ENCODE results near the gene PRR23E. TPM values are rescaled to one million over a fixed set of nuclear protein-coding genes. Genes with fewer than 3 reads are reported as not detected.

Gene PRR23E
- total RNA-seq, 1 donor from 2014 or later: not detected

GRCh38 chr3:127195417-127195816 lies 2.5 kb downstream of the PRR23E start:
- Histone ChIP-seq H3K9me3 (ENCODE audit: control insufficient read depth in 3 of 3, low read length in 3 of 3) (peaks cover 0 to 7% (median 3%) of the 10 kb centered on the region in 3 donors), H3K36me3 (ENCODE audit: control insufficient read depth in 3 of 3, insufficient read depth in 3 of 3, low read length in 3 of 3) (no peaks in the 10 kb centered on the region), H3K9ac (ENCODE audit: low read depth in 1 of 3, low read length in 3 of 3) (no peak overlapping the region), H3K4me3 (ENCODE audit: low read length in 3 of 3) (no peak overlapping the region), H3K27ac (ENCODE audit: low read depth, low read length) (no peak overlapping the region), H3K4me1 (ENCODE audit: control insufficient read depth in 3 of 3, insufficient read depth in 3 of 3, low read length in 3 of 3) (no peaks in the 10 kb centered on the region), H3K27me3 (ENCODE audit: control insufficient read depth in 3 of 3, insufficient read depth in 3 of 3, low read length in 3 of 3) (peaks cover 0 to 10% (median 8%) of the 10 kb centered on the region in 3 donors)

DNA sequence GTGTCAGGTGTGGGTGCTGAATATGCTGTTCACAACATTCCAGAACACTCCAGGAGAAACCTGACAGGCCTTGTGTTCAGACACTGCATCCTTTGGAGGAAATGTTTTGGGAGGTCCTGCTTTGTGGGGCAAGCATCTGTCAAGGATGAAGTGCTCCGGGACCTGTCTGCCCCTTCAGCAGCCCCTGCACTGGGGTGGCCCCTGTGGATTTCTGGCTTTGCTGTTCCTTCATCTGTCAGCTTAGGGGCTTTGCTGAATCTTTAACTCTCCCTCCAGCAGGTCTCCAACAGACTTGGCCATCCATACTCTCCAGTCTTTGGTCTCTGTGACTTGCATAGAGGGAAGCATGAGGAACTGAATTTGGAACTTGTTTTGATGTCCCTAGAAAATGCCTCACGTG lies 3.1 kb downstream of the PRR23E start:
- H3K9ac ChIP-seq (ENCODE audit: low read depth in 1 of 3, low read length in 3 of 3): no peak overlapping the region
- peaks cover 0 to 11% (median 8%) of the 10 kb centered on the region in 3 donors for H3K27me3 ChIP-seq (ENCODE audit: control insufficient read depth in 3 of 3, insufficient read depth in 3 of 3, low read length in 3 of 3)
- H3K4me1 ChIP-seq (ENCODE audit: control insufficient read depth in 3 of 3, insufficient read depth in 3 of 3, low read length in 3 of 3): no peaks in the 10 kb centered on the region
- H3K9me3 ChIP-seq (ENCODE audit: control insufficient read depth in 3 of 3, low read length in 3 of 3): peaks cover 0 to 4% (median 3%) of the 10 kb centered on the region in 3 donors
- no peak overlapping the region for H3K27ac ChIP-seq (ENCODE audit: low read depth, low read length)
- no peak overlapping the region for H3K4me3 ChIP-seq (ENCODE audit: low read length in 3 of 3)
- H3K36me3 ChIP-seq (ENCODE audit: control insufficient read depth in 3 of 3, insufficient read depth in 3 of 3, low read length in 3 of 3): no peaks in the 10 kb centered on the region

DNA sequence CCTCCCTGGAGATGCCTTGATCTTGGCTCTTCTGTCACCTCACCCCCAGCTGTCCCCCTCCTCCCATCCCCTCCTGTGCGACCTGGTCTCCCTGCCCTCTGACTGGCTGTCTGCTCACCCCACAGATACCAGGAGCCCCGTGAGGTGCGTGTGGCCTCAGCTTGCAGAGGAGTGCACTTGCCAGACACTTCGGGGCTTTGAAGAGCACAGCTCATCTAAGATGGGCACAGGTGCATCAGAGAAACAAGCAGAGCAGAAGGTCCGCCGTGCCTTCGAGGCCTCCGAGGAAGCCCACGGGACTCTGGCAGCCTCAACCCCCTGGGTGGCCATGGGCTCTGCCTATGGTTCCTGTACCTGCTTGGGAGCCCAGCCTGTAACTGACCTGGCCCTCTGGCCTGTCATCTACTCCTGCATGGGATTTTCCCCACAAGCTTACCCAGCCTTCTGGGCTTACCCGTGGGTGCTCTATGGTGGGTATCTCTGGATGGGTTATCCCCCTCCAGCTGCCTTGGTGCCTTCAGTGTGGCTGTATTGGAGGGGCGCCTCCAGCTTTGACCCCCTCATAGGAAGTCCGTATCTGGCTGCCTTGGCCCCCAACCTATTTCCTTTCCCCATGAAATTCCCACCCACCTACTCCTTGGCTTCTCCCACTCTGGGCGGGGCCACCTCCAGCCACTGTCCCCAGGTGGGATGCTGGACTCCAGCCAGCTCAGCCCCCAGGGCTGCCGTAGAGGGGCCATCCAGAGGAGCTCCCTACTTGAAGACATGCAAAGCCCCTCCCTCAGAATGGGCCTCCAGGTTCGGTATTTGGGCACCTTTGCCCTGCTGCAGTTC lies 3.8 kb downstream of the PRR23E start:
- no peaks in the 10 kb centered on the region for H3K36me3 ChIP-seq (ENCODE audit: control insufficient read depth in 3 of 3, insufficient read depth in 3 of 3, low read length in 3 of 3)
- no peak overlapping the region for H3K9ac ChIP-seq (ENCODE audit: low read depth in 1 of 3, low read length in 3 of 3)
- peaks cover 0 to 3% (median 3%) of the 10 kb centered on the region in 3 donors for H3K9me3 ChIP-seq (ENCODE audit: control insufficient read depth in 3 of 3, low read length in 3 of 3)
- peaks cover 0 to 11% (median 8%) of the 10 kb centered on the region in 3 donors for H3K27me3 ChIP-seq (ENCODE audit: control insufficient read depth in 3 of 3, insufficient read depth in 3 of 3, low read length in 3 of 3)
- H3K4me1 ChIP-seq (ENCODE audit: control insufficient read depth in 3 of 3, insufficient read depth in 3 of 3, low read length in 3 of 3): no peaks in the 10 kb centered on the region
- H3K27ac ChIP-seq (ENCODE audit: low read depth, low read length): no peak overlapping the region
- H3K4me3 ChIP-seq (ENCODE audit: low read length in 3 of 3): no peak overlapping the region

DNA sequence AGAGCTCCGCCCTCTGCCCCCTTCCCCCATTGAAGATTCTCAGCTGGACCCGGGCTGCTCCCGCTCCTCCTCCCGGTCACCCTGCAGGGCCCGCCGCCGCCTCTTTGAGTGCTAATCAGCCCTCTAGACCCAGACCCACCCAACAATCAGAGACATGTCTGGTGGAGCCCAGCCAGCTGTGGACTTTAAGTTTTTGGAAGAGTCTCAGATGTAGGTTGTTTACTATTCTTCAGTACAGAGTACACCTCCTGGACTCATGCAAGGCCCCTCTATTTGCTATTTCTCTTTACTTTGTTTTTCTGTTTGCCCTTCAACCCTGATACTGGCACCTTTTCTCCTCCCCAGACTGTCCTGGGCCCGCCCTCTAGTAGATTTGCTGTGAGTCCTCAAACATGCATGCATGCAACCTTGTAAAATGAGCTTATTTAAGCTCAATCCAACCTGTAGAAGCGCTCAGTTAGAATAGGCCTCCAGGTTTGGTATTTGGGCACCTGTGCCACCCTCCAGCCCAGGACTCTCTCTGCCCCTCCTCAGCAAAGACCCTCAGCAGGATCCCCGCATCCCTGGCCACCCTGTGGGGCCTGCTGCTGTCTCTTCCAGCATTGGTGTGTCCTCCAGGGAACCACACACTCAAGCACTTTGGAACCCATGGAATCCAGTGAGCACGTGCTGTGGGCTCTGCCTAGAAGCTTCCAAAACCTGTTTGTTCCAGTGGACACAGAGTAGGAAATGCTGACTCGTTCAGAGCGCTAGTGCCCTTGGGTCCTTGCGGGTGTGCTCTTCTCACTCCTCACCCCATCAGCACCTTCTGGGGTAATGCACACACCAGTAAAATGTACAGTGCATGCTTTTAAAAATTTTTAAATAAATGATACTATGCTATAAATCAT lies 4.6 kb downstream of the PRR23E start:
- Histone ChIP-seq H3K36me3 (ENCODE audit: control insufficient read depth in 3 of 3, insufficient read depth in 3 of 3, low read length in 3 of 3) (no peaks in the 10 kb centered on the region), H3K27ac (ENCODE audit: low read depth, low read length) (no peak overlapping the region), H3K4me1 (ENCODE audit: control insufficient read depth in 3 of 3, insufficient read depth in 3 of 3, low read length in 3 of 3) (no peaks in the 10 kb centered on the region), H3K4me3 (ENCODE audit: low read length in 3 of 3) (no peak overlapping the region), H3K9me3 (ENCODE audit: control insufficient read depth in 3 of 3, low read length in 3 of 3) (peaks cover 0 to 4% (median 0%) of the 10 kb centered on the region in 3 donors), H3K27me3 (ENCODE audit: control insufficient read depth in 3 of 3, insufficient read depth in 3 of 3, low read length in 3 of 3) (peaks cover 0 to 11% (median 8%) of the 10 kb centered on the region in 3 donors), H3K9ac (ENCODE audit: low read depth in 1 of 3, low read length in 3 of 3) (no peak overlapping the region)

DNA sequence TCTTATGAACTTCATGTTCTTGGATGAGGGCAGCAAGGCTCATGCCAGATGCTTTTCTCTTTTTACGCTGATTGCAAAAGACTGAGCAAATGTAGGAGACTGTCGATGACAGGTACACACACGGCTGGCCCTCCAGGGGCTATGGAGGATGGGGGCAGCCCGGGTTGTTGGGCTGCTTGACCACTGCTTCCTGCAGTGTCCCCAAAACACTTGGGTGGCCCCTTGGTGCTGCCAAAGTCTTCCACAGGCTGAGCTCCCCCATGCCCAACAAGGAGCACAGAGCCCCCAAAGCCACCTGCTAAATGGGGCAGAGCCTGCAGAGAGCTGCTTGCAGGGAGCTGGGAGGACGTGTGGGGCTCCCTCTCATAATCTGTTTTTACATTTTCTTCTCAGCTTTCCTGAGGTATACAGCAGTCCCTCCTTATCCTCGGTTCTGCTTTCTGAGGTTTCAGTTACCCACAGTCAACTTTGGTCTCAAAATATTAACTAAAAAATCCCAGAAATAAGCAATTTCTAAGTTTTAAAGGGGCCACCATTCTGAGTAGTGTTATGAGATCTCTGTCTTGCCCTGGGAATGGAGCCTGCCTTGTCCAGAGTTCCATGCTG lies 7.3 kb downstream of the PRR23E start:
- Histone ChIP-seq H3K9me3 (ENCODE audit: control insufficient read depth in 3 of 3, low read length in 3 of 3) (peaks cover 0 to 4% (median 0%) of the 10 kb centered on the region in 3 donors), H3K4me3 (ENCODE audit: low read length in 3 of 3) (no peak overlapping the region), H3K36me3 (ENCODE audit: control insufficient read depth in 3 of 3, insufficient read depth in 3 of 3, low read length in 3 of 3) (no peaks in the 10 kb centered on the region), H3K27ac (ENCODE audit: low read depth, low read length) (no peak overlapping the region), H3K4me1 (ENCODE audit: control insufficient read depth in 3 of 3, insufficient read depth in 3 of 3, low read length in 3 of 3) (no peaks in the 10 kb centered on the region), H3K9ac (ENCODE audit: low read depth in 1 of 3, low read length in 3 of 3) (no peak overlapping the region), H3K27me3 (ENCODE audit: control insufficient read depth in 3 of 3, insufficient read depth in 3 of 3, low read length in 3 of 3) (peaks cover 0 to 11% (median 4%) of the 10 kb centered on the region in 3 donors)

DNA sequence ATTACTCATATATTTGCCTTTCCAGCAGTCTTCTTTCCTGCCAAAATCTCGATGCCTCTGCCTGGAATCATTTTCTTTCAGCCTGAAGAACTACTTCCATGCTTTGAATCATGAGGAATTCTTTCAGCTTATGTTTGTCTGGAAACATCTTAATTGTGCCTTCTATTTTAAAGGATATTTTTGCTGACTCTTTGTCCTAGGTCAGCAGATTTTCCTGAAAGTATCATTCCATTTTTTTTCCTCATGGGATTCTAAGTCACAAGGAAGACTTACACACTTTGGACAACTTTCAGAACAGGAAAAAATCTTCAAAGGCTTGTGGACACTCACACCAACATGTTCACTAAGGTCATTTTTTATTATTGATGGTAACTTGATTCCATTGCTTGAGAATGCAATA lies 10.1 kb downstream of the PRR23E start:
- H3K4me3 ChIP-seq (ENCODE audit: low read length in 3 of 3): no peak overlapping the region
- peaks cover 0 to 4% (median 0%) of the 10 kb centered on the region in 3 donors for H3K9me3 ChIP-seq (ENCODE audit: control insufficient read depth in 3 of 3, low read length in 3 of 3)
- H3K27ac ChIP-seq (ENCODE audit: low read depth, low read length): no peak overlapping the region
- H3K4me1 ChIP-seq (ENCODE audit: control insufficient read depth in 3 of 3, insufficient read depth in 3 of 3, low read length in 3 of 3): no peaks in the 10 kb centered on the region
- no peaks in the 10 kb centered on the region for H3K36me3 ChIP-seq (ENCODE audit: control insufficient read depth in 3 of 3, insufficient read depth in 3 of 3, low read length in 3 of 3)
- peaks cover 0 to 9% (median 5%) of the 10 kb centered on the region in 3 donors for H3K27me3 ChIP-seq (ENCODE audit: control insufficient read depth in 3 of 3, insufficient read depth in 3 of 3, low read length in 3 of 3)
- H3K9ac ChIP-seq (ENCODE audit: low read depth in 1 of 3, low read length in 3 of 3): no peak overlapping the region

DNA sequence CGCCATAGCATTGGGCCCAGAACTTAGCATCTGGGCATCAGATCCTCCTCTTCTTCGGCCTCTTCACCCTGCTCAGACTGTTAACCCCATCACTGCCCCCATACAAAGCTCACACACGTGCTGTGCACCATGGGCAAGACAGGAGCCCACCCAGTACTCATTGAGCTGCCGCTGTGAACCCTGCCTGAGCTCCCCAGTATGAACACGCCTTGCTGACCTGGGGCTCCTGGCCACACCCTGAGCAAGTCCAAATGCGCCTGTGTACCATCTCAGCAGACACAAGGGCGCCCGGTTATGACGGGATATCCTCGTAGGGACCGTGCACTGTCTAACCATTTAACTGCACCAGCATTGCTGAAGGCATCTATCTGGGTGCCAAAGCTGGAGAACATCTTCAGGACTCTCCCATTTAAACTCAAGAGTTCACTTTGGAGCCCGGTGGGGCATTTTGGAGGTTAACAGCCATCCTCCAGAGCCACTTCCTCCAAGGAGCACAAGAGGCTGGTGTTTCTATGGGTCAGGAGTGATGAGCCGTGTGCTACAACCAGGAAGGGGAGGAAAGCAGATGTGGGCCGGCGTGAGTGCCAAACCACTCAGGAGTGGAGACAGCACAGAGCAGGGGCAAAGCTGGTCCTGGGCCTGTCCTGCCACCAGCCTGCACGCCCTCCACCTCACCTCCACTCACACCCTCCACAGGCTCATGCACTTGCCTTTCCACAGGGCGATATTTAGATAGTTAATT lies 12.1 kb downstream of the PRR23E start:
- peaks cover 0 to 4% (median 0%) of the 10 kb centered on the region in 3 donors for H3K9me3 ChIP-seq (ENCODE audit: control insufficient read depth in 3 of 3, low read length in 3 of 3)
- H3K27ac ChIP-seq (ENCODE audit: low read depth, low read length): no peak overlapping the region
- no peak overlapping the region for H3K9ac ChIP-seq (ENCODE audit: low read depth in 1 of 3, low read length in 3 of 3)
- H3K4me1 ChIP-seq (ENCODE audit: control insufficient read depth in 3 of 3, insufficient read depth in 3 of 3, low read length in 3 of 3): no peaks in the 10 kb centered on the region
- H3K4me3 ChIP-seq (ENCODE audit: low read length in 3 of 3): no peak overlapping the region
- no peaks in the 10 kb centered on the region for H3K36me3 ChIP-seq (ENCODE audit: control insufficient read depth in 3 of 3, insufficient read depth in 3 of 3, low read length in 3 of 3)
- H3K27me3 ChIP-seq (ENCODE audit: control insufficient read depth in 3 of 3, insufficient read depth in 3 of 3, low read length in 3 of 3): peaks cover 0 to 8% (median 5%) of the 10 kb centered on the region in 3 donors

DNA sequence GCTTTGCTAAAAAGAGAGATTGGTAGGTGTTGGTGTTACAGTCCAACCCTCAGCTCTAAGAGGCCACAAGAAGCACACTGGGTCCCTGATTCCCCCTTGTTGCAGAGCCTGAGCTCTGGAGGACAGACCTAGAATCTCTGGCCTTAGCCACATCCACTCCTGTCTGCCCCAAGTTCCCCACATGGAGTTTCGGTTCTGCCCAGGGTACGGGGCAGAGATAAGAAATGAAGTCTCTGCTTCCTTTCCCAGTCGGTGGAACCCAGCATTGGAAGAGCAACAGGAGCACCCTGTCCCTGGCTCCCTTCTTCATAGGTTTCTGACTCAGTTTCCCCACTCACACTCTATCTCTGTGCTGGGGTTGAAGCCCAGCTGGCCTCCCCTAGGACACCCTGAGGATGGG lies 13.2 kb downstream of the PRR23E start:
- H3K27ac ChIP-seq (ENCODE audit: low read depth, low read length): no peak overlapping the region
- H3K4me1 ChIP-seq (ENCODE audit: control insufficient read depth in 3 of 3, insufficient read depth in 3 of 3, low read length in 3 of 3): no peaks in the 10 kb centered on the region
- H3K9me3 ChIP-seq (ENCODE audit: control insufficient read depth in 3 of 3, low read length in 3 of 3): peaks cover 0 to 4% (median 0%) of the 10 kb centered on the region in 3 donors
- H3K4me3 ChIP-seq (ENCODE audit: low read length in 3 of 3): no peak overlapping the region
- H3K27me3 ChIP-seq (ENCODE audit: control insufficient read depth in 3 of 3, insufficient read depth in 3 of 3, low read length in 3 of 3): peaks cover 0 to 7% (median 5%) of the 10 kb centered on the region in 3 donors
- no peak overlapping the region for H3K9ac ChIP-seq (ENCODE audit: low read depth in 1 of 3, low read length in 3 of 3)
- H3K36me3 ChIP-seq (ENCODE audit: control insufficient read depth in 3 of 3, insufficient read depth in 3 of 3, low read length in 3 of 3): no peaks in the 10 kb centered on the region
